Body of pancreas (tissue), 4 donors: Measurements from ENCODE around the gene KIF11.

Experiments used
- CTCF ChIP-seq, 7 experiments: fragments of 450-650 bp in 4 of 7; fragments of 200-600 bp in 3 of 7; sonication (generic) in 3 of 7; IDR thresholded peaks; one replicate each; pipeline ENCODE4 v1.5.1; 2016 to 2019; ENCODE audit warnings: antibody characterized with exemption in 7 of 7
- POLR2A ChIP-seq, 3 donors: fragments of 450-650 bp; IDR thresholded peaks; one replicate each; pipeline ENCODE4 v1.6.1; 2016; ENCODE audit warnings: antibody characterized with exemption in 3 of 3, mild to moderate bottlenecking in 2 of 3

- TF ChIP-seq CTCF (IDR thresholded peaks at IDR 0.05) (no peak), POLR2A (IDR thresholded peaks at IDR 0.05) (no peak)
Observed at GRCh38 chr10:92690211-92690914, 97.4 kb downstream of the KIF11 start.
